ENCODE measurements around the gene GCSH. TPM values are rescaled to one million over a fixed set of nuclear protein-coding genes. Genes with fewer than 3 reads are reported as not detected.

The GCSH gene
- polyA plus RNA-seq, 3 donors = 0.77 to 2.0 (median 1.0) TPM

- Histone ChIP-seq H3K9me3 (replicated peaks in 1 of 2; ENCODE audit: control insufficient read depth in 1 of 2, insufficient read depth in 1 of 2, low read length in 2 of 2) (no peaks in the 10 kb centered on the region), H3K4me1 (ENCODE audit: control insufficient read depth in 1 of 2, insufficient read depth in 2 of 2, low read length in 2 of 2) (no peaks in the 10 kb centered on the region), H3K36me3 (replicated peaks in 1 of 2; ENCODE audit: control insufficient read depth in 1 of 2, insufficient read depth in 2 of 2, low read length in 2 of 2) (no peaks in the 10 kb centered on the region), H4K20me1 (ENCODE audit: insufficient read depth, low read length) (no peaks in the 10 kb centered on the region), H3K4me3 (replicated peaks in 1 of 3; ENCODE audit: low read depth in 2 of 3, low read length in 3 of 3) (no peak overlapping the region), H3K4me2 (replicated peaks; ENCODE audit: extremely low read depth, low read length, poor library complexity, severe bottlenecking) (no peak overlapping the region), H3K27me3 (ENCODE audit: control insufficient read depth in 2 of 2, insufficient read depth in 2 of 2, low read length in 2 of 2) (no peaks in the 10 kb centered on the region), H3K9ac (ENCODE audit: insufficient read depth, low read length, poor library complexity, severe bottlenecking) (no peak overlapping the region), H3K27ac (ENCODE audit: low read depth in 1 of 2, low read length in 2 of 2) (no peak overlapping the region), H2AFZ (ENCODE audit: insufficient read depth, low read depth, low read length, poor library complexity, severe bottlenecking) (no peak overlapping the region), H3K79me2 (ENCODE audit: insufficient read depth, low read length) (no peaks in the 10 kb centered on the region)
- Mint-ChIP-seq H3K9me3 (no peaks in the 10 kb centered on the region), H3K4me1 (no peaks in the 10 kb centered on the region), H3K27me3 (ENCODE audit: low read depth in 3 of 3) (peaks cover 0 to 4% (median 0%) of the 10 kb centered on the region in 3 donors), H3K27ac (peak overlapping the region in 1 of 7 donors; percentile 11), H3K36me3 (no peaks in the 10 kb centered on the region), H3K4me3 (no peak overlapping the region)
- no peak for TF ChIP-seq CTCF (IDR thresholded peaks at IDR 0.05)
- WGBS (ENCODE audit: insufficient coverage) = 93% methylated on average over 11 of the region's 14 CpGs
- no peak for DNase-seq
- intact Hi-C loops (cut with micrococcal nuclease) = no loop called here
These were observed 35.5 kb downstream of the GCSH start for GRCh38 chr16:81060576-81061306.

- intact Hi-C loops (cut with micrococcal nuclease) = no loop called here
- 80% methylated on average over 1 of the region's 11 CpGs for WGBS (ENCODE audit: insufficient coverage)
- DNase-seq = no peak
- H3K36me3 Mint-ChIP-seq = no peaks in the 10 kb centered on the region
- H3K4me1 Mint-ChIP-seq = no peaks in the 10 kb centered on the region
- no peak overlapping the region for H3K4me2 ChIP-seq (replicated peaks; ENCODE audit: extremely low read depth, low read length, poor library complexity, severe bottlenecking)
- no peaks in the 10 kb centered on the region for H3K36me3 ChIP-seq (replicated peaks in 1 of 2; ENCODE audit: control insufficient read depth in 1 of 2, insufficient read depth in 2 of 2, low read length in 2 of 2)
- peaks cover 5 to 26% (median 19%) of the 10 kb centered on the region in 7 donors for H3K9me3 Mint-ChIP-seq
- H4K20me1 ChIP-seq (ENCODE audit: insufficient read depth, low read length) = no peaks in the 10 kb centered on the region
- no peak overlapping the region for H3K4me3 Mint-ChIP-seq
- H3K27me3 Mint-ChIP-seq (ENCODE audit: low read depth in 3 of 3) = no peaks in the 10 kb centered on the region
- peaks cover 7 to 12% of the 10 kb centered on the region in 2 donors for H3K9me3 ChIP-seq (replicated peaks in 1 of 2; ENCODE audit: control insufficient read depth in 1 of 2, insufficient read depth in 1 of 2, low read length in 2 of 2)
- H3K27me3 ChIP-seq (ENCODE audit: control insufficient read depth in 2 of 2, insufficient read depth in 2 of 2, low read length in 2 of 2) = no peaks in the 10 kb centered on the region
- H2AFZ ChIP-seq (ENCODE audit: insufficient read depth, low read depth, low read length, poor library complexity, severe bottlenecking) = no peak overlapping the region
- no peak overlapping the region for H3K27ac ChIP-seq (ENCODE audit: low read depth in 1 of 2, low read length in 2 of 2)
- H3K4me3 ChIP-seq (replicated peaks in 1 of 3; ENCODE audit: low read depth in 2 of 3, low read length in 3 of 3) = no peak overlapping the region
- H3K79me2 ChIP-seq (ENCODE audit: insufficient read depth, low read length) = no peaks in the 10 kb centered on the region
- no peak overlapping the region for H3K9ac ChIP-seq (ENCODE audit: insufficient read depth, low read length, poor library complexity, severe bottlenecking)
- no peaks in the 10 kb centered on the region for H3K4me1 ChIP-seq (ENCODE audit: control insufficient read depth in 1 of 2, insufficient read depth in 2 of 2, low read length in 2 of 2)
- no peak for TF ChIP-seq CTCF (IDR thresholded peaks at IDR 0.05)
- H3K27ac Mint-ChIP-seq = no peak overlapping the region
These were observed 42.4 kb downstream of the GCSH start for GRCh38 chr16:81053761-81054160.

Data from CD14-positive monocyte (primary cell).